BLaER1 (cell line): ENCODE measurements around the gene PSKH1.

Experiments
- H3K27ac ChIP-seq: shearing (Covaris generic); formaldehyde crosslinking; 2 replicates; pipeline ENCODE4 v1.8.1; 2022
- H3K27me3 ChIP-seq: shearing (Covaris generic); formaldehyde crosslinking; 2 replicates; pipeline ENCODE4 v1.8.1; 2022
- H3K36me3 ChIP-seq: shearing (Covaris generic); formaldehyde crosslinking; 2 replicates; pipeline ENCODE4 v1.8.1; 2022
- H3K4me1 ChIP-seq: shearing (Covaris generic); formaldehyde crosslinking; 2 replicates; pipeline ENCODE4 v1.8.1; 2022
- H3K4me2 ChIP-seq: shearing (Covaris generic); formaldehyde crosslinking; 2 replicates; pipeline ENCODE4 v1.8.1; 2022
- H3K4me3 ChIP-seq: shearing (Covaris generic); formaldehyde crosslinking; 2 replicates; pipeline ENCODE4 v1.8.1; 2022
- H3K9ac ChIP-seq: shearing (Covaris generic); formaldehyde crosslinking; 2 replicates; pipeline ENCODE4 v1.8.1; 2022
- H3K9me3 ChIP-seq: shearing (Covaris generic); formaldehyde crosslinking; 2 replicates; pipeline ENCODE4 v1.8.1; 2022
- H4K20me1 ChIP-seq: shearing (Covaris generic); formaldehyde crosslinking; 2 replicates; pipeline ENCODE4 v1.8.1; 2022
- Cebpa-rat ChIP-seq: shearing (Covaris generic); IDR thresholded peaks from 2 replicates; pipeline ENCODE4 v1.8.1; 2022

Gene PSKH1

GRCh38 chr16:67975321-67976105, 82.5 kb downstream of the PSKH1 start:
- no peak overlapping the region for H3K27ac ChIP-seq
- H3K4me3 ChIP-seq, result no peak overlapping the region
- H3K4me2 ChIP-seq, result no peak overlapping the region
- no peak for TF ChIP-seq Cebpa-rat
- H4K20me1 ChIP-seq, result no peaks in the 10 kb centered on the region
- no peaks in the 10 kb centered on the region for H3K9me3 ChIP-seq
- H3K4me1 ChIP-seq, result peaks cover 8% of the 10 kb centered on the region; the same call in 1 of the 2 replicates
- no peak overlapping the region for H3K9ac ChIP-seq
- no peaks in the 10 kb centered on the region for H3K27me3 ChIP-seq
- no peaks in the 10 kb centered on the region for H3K36me3 ChIP-seq

GRCh38 chr16:67976205-67976604, 83.2 kb downstream of the PSKH1 start:
- H3K9ac ChIP-seq, result no peak overlapping the region
- peaks cover 8% of the 10 kb centered on the region; the same call in 1 of the 2 replicates for H3K4me1 ChIP-seq
- no peak overlapping the region for H3K4me2 ChIP-seq
- TF ChIP-seq Cebpa-rat, result no peak
- H3K4me3 ChIP-seq, result no peak overlapping the region
- H3K27me3 ChIP-seq, result no peaks in the 10 kb centered on the region
- H3K36me3 ChIP-seq, result no peaks in the 10 kb centered on the region
- no peak overlapping the region for H3K27ac ChIP-seq
- no peaks in the 10 kb centered on the region for H3K9me3 ChIP-seq
- H4K20me1 ChIP-seq, result no peaks in the 10 kb centered on the region

- Histone ChIP-seq H3K4me2 (no peak overlapping the region), H3K4me1 (peaks cover 8% of the 10 kb centered on the region; the same call in 1 of the 2 replicates), H3K27me3 (no peaks in the 10 kb centered on the region), H4K20me1 (no peaks in the 10 kb centered on the region), H3K9ac (no peak overlapping the region), H3K27ac (no peak overlapping the region), H3K9me3 (no peaks in the 10 kb centered on the region), H3K4me3 (no peak overlapping the region), H3K36me3 (no peaks in the 10 kb centered on the region)
- no peak for TF ChIP-seq Cebpa-rat
Measured at GRCh38 chr16:67977005-67977404, 84.0 kb downstream of the PSKH1 start.

GRCh38 chr16:67977469-67978227, 84.6 kb downstream of the PSKH1 start:
- H3K9ac ChIP-seq, result no peak overlapping the region
- no peak for TF ChIP-seq Cebpa-rat

More at GRCh38 chr16:67977469-67978227, 84.6 kb downstream of the PSKH1 start:
- Histone ChIP-seq H3K9me3 (no peaks in the 10 kb centered on the region), H3K36me3 (no peaks in the 10 kb centered on the region), H3K4me3 (no peak overlapping the region), H3K4me1 (peaks cover 8% of the 10 kb centered on the region; the same call in 1 of the 2 replicates), H4K20me1 (no peaks in the 10 kb centered on the region), H3K27me3 (no peaks in the 10 kb centered on the region), H3K27ac (no peak overlapping the region), H3K4me2 (no peak overlapping the region)
